ACHN (cell line): ENCODE measurements around the gene SPOP.
A peak's percentile ranks its signal among the peaks of the same experiment; 100 is the strongest.
"Not testable (repeated sequence)": the region's sequence is repeated elsewhere in the genome, so short reads cannot be mapped to it uniquely, and the experiment has no call there.

Source experiments
- DNase-seq: peaks from one replicate; pipeline ENCODE4 v3.0.0-alpha.2; 2015
- in situ Hi-C: cut with HindIII; loops from 2 replicates; pipeline ENCODE4 v1.10.0; 2017; ENCODE audit warnings: low sequenced_read_pairs, low pct_ligation_motif_present, low pct_unique_long_range_greater_than_20kb

SPOP gene

DNA sequence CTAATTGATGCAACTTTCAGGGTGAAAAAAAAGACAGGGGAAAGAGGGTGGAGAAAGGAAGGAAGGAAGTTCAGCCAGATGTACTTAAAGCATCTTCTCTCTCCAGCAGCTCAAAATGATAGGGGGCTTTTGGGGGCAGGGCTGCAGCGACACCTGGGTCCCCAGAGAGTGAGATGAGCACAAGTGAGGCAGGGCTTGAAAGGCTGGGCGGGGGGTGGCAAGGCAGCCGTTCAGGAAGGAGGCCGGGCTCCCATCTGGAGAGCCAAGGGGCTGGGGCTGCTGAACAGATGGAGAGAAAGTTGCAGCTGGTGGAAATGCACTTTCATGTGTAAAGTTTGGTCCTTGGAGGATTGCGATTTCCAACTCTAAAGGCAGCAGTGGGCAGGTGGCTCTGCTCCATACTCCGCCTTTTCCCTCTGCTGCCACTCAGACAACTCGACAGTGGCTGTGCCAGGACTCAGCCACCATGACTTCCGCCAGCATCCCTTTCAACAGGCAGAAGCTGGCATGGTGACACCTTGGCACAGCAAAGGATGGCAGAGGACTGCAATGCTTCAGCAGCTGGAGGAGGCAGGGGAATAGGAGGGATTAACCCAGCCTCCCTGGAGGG, 22.2 kb upstream of the SPOP start:
- in situ Hi-C loops: no loop called here
- no peak for DNase-seq

- in situ Hi-C loops: no loop called here
- DNase-seq: no peak
Observed at GRCh38 chr17:49698005-49698404, 20.1 kb upstream of the SPOP start.

GRCh38 chr17:49696233-49696761, 18.4 kb upstream of the SPOP start:
- in situ Hi-C loops: no loop called here
- DNase-seq: no peak

DNA sequence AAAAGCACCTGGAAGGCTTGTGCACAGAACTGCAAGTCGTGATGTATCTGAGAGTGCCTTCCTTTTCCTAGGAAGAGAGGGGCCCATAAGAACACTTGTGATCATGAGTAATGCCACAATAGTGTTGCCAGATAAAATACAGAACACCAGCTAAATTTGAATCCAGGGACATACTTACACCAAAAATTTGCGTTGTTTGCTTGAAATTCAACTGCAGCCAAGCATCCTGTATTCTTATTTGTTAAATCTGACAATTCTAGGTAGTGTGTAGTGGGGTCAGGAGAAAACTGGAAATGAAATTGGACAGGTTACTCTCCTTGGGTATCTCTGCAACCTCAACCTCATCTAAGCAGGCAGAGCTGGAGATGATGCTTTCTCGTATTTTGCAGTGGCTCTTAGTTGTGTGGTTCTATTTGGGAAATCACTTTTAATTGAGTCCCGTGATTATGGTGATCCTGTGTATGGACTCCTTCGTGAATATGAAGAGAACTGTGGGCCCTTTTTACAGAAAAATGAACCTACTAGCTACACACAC, 17.9 kb upstream of the SPOP start:
- in situ Hi-C loops: no loop called here
- no peak for DNase-seq

DNA sequence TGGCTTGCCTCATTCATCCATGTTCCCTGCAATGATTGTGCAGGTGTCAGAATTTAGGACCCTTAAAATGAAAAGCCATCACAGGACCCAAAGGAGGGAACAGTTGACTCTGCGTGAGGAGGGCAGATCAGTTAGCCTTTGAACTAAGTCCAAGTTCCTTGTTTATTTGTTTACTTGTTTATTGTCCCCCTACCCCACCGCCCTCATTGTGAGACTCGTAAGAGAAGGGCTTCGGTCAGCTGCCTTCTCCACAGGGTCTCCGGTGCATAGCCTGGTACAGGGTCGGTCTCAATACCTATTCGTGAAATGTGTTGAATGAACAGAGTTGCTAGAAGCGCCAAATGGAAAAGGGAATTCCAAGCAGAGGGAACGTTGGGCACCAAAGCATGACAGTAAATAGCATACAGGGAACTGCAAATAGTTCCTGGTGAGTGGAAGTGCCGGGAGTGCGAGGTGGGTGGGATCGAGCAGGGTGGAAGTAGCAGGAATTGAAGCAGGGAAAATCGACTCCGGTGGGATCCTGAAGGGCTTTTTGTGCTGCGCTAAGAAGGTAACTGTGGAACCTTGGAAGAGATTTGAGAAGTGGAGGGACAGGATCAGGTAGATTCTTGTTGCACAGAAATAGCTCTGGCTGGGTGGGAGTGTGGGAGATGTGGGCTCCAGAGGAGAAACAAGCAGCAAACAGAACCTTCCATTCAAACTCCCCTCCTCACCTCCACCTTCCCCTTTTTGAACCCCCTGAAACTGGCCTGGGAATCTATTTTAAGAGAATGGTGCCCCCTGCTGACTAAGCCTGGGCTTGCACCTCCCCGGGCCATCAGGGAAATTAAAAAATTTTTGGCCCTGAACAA, 17.2 kb upstream of the SPOP start:
- in situ Hi-C loops: no loop called here
- DNase-seq: peak; percentile 43

GRCh38 chr17:49692751-49693150, 14.9 kb upstream of the SPOP start:
- in situ Hi-C loops: no loop called here
- DNase-seq: no peak

DNA sequence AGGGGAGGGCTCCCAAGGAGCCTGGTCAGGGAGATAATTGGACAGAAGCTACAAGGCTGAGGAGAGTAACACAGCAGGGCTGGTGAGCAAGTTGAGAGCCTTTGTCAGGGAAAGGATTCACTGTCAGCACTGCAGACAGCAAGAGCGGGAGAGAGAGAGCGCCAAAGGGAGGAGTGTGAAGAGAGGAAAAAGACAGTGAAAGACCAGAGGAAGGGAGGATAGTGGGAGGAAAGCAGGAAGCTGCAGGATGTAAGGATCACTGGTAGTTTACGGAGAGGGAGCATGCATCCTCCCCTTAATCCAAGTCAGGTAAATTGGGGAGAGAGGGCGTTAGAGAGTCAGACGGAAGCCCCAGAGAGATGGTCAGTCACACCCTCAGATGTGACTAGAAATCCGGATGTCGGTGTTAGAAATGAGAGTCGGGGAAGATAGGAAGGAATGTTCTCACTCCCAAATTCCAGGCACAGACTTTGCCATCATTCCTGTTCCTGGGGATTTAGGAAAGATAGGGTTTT, 13.8 kb upstream of the SPOP start:
- in situ Hi-C loops: no loop called here
- no peak for DNase-seq

DNA sequence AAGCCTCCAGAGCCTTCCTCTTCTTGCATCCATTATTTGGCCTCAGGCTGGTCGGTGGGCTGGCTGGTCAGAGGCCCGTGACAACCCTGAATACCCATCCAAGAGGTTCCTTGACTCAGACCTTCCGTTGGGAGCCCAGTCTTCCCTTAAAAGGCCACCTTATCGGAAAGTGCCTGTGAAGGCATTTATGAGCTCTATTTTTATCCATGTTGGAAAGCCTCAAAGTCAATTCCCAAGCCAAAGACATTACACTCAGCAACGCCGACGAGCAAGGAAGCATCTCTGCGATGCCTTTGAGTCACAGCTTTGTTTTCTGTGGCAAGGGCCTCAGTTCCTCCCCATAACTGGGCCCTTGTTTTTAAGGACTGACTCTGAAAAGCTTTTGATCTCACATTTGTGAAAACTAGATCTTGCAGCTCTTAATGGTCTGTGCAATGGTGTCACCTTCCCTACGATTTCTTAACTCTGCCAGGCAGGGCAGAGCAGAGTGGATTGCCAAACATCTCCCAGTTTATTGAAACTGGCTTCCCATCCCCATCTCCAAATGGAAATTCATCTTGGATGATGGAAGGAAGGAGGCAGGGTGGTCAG, 13.3 kb upstream of the SPOP start:
- no peak for DNase-seq
- in situ Hi-C loops: no loop called here

GRCh38 chr17:49690256-49690655, 12.4 kb upstream of the SPOP start:
- no peak for DNase-seq
- in situ Hi-C loops: no loop called here

DNA sequence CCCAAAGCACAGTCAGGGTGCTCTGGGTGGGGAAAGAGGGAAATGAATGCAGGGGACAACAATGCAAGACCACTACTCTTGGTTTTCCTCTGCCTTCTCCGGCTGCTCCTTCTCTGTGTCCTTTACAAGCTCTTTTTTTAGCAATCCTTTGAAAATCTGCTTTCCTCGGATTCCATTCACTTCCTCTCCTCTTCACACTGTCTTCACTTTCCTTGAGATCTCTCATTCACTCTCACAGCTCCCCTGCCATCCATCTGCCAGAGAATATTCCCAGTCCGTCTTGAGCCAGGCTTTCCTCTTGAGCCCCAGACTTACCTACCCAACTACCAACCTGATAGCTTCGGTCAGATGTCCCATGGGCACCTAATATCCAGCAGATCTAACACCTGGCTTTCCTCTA, 11.0 kb upstream of the SPOP start:
- DNase-seq: no peak
- in situ Hi-C loops: no loop called here

DNA sequence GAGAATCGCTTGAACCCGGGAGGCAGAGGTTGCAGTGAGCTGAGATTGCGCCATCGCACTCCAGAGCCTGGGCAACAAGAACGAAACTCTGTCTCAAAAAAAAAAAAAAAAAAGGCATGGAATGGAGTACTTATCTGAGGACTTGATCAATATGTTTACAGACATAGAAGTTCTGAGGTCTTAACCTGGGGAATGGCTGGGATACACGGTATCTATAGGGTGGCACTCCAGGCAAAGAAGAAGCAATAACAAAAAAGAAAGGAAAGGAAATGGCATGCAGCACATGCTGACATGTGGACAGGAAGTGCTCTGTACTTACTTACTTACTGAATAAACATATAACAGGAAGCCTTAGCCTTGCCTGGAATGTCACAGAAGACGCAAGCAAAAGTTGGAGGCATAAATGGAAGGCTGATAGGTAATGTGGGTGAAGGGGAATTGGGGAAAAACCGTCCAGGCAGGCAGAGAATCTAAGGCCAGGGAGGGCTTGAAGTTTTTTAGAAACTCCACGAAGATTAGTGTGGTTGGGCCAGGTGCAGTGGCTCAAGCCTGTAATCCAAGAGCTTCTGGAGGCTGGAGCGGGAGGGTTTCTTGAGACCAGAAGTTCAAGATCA, 10.1 kb upstream of the SPOP start:
- no peak for DNase-seq
- in situ Hi-C loops: no loop called here

- no peak for DNase-seq
- in situ Hi-C loops: no loop called here
Observed at GRCh38 chr17:49681106-49681979, 3.4 kb upstream of the SPOP start.

- in situ Hi-C loops: no loop called here
- no peak for DNase-seq
Observed at GRCh38 chr17:49680314-49680713, 2.4 kb upstream of the SPOP start.

DNA sequence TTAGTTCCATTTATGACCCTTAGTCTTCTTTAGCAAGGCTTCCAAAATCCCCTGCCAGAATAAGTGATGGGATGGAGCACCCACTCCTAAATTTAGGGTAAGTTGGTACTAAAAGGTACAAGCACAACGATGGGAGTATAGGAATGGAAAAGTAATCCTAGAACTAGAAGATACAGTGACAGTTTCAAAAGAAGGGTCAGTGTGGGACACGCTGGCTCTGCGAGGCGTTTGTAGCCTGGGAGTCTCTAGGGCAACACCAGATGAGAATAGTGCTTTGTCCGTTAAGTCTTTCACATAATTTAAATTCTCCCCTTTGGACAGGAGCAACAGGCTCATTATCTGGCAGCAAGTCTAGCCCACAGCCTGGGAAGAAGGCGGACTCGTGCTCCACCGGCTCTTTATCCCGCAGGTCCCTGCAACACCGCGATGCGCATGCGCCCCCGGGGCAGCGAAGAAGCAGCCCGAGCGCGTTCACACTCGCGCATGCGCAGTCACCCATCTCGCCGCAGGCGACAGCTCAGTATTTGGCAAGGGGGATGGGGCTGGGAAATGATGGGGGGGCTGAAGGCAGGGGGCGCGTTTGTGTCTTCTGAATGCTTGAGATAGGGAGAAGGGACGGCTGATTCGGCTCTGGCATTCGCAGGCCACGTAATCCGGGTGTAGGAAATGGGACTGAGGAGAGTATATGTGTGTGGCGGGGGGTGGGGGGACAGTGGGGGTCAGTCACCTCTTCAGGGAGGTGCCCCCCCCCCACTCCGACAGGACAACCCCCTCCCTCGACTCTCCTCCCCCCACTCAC, 564 bp downstream of the SPOP start:
- peak; percentile 95 for DNase-seq
- in situ Hi-C loops: no loop called here

DNA sequence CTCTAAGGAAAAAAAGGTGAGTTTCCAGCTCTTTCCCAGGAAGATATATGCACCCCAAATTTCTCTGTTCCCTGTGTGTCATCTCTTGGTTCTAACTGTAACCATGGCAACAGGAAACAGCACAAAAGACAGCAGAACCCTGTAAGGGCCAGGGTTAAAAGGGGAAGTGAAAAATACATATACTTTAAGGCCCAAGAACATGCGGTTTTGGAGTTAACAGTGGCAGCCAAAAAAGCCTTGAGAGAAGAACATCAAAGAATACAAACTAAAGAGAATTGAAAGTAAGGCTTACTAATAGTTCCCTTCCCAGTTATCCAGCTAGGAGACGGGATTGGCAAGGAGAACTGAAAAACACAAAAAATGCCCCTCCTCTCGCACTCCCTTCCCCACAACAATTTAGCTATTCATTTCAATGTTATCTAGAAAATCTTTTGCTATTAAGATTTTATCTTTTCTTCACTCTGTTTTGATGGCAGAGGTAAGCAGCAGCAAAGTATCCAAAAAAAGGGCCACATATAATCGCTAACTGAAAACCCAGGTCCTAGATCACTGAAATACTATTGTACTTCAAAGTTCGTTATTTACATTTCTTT, 1.5 kb downstream of the SPOP start:
- peak; percentile 16 for DNase-seq
- in situ Hi-C loops: no loop called here

DNA sequence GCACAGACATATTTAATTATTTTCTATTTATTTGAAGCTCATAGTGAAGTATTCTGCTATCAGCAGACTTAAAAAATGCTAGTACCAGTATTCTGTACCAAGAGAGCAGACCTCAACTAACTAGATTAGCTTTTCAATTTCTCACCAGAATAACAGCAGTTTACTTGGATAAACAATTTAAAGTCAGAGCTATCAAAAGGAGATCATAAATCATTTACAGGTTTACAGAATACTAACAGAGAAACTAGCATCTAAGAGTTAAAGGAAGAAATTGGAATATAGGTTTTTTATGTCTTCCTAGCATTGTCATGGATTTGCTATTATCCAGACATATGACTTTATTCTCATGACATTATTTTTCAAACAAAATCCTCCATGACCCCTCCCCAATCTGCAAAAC, 3.4 kb downstream of the SPOP start:
- DNase-seq: no peak
- in situ Hi-C loops: no loop called here

DNA sequence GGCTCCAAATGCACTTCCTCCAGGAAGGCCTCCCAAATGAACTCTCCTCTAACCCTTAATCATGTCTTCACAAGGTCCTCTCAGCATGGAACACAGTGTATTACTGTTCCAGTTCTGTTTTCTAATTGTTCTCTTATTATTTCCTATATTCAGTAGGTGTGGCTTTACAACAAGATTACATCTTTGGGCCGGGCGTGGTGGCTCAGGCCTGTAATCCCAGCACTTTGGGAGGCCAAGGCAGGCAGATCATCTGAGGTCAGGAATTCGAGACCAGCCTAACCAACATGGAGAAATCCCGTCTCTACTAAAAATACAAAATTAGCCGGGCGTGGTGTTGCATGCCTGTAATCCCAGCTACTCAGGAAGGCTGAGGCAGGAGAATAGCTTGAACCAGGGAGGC, 4.2 kb downstream of the SPOP start:
- in situ Hi-C loops: not testable (repeated sequence)

More for the DNA sequence above, 4.2 kb downstream of the SPOP start:
- DNase-seq: not testable (repeated sequence)
